NCI-H2227 (cell line): ENCODE data around the gene METTL6.
"Not testable (repeated sequence)": the region's sequence is repeated elsewhere in the genome, so short reads cannot be mapped to it uniquely, and the experiment has no call there.

Experiments
- DNase-seq: peaks from one replicate; lab custom pipeline; 2025; ENCODE audit not compliant: unreplicated experiment; lab: John Stamatoyannopoulos, UW

METTL6 gene, protein sequence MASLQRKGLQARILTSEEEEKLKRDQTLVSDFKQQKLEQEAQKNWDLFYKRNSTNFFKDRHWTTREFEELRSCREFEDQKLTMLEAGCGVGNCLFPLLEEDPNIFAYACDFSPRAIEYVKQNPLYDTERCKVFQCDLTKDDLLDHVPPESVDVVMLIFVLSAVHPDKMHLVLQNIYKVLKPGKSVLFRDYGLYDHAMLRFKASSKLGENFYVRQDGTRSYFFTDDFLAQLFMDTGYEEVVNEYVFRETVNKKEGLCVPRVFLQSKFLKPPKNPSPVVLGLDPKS

DNA sequence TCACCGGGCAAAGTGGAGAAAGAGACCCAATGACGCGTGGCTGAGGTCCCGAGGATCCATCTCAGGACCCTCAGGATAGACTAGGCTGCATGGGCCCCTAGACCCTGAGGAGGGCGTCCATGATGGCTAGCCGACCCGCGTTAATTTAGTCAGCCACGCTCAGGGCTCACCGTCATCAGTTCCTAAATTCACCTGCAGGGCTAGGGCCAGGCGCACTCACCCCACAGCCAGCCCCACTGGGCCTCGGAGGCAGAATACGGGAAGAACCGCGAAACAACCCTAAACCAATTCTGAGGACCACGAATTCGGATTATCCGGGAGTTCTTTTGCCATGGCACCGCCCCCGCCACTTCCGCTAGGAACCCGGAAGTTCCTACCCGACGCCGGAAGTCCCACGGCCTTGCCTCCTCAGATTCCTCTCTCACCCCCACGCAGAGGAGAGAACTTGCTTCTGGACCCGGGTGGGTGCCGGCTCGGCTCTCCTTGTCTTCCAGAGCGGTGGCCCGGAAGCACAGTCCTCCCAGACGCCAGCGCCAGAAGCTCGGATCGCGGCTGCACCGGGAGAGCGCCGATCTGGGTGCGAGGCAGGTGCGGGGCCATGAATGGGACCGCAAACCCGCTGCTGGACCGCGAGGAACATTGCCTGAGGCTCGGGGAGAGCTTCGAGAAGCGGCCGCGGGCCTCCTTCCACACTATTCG lies at the start of gene METTL6, which contains the start of gene EAF1:
METTL6 (minus strand) TSS at position 363 of the 699 bp plus-strand sequence. CDS start 1,033 bp downstream, outside the sequence.
EAF1 (plus strand) TSS at position 417 of the 699 bp plus-strand sequence; CDS start at position 599, 182 bp downstream.
- DNase-seq = peak; percentile 81

DNA sequence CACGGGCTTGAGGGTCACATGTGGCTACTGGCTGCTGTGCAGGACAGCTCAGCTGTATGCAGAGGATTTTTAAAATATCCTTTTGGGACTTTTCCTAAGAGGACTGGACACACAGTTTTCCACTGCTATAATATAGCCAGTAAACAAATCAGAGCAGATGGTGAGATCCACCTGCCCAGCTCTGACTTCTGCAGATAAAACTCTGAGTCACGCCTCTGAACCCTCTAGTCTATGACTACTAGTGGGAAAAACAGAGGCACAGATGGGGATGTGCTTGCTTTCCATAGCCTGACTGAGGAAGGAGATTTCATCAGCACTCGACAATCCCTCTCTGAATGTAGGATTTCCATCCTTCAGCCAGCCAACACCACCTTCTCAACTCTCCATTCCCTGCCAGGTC lies 49.0 kb upstream of the METTL6 start:
- no peak for DNase-seq

DNA sequence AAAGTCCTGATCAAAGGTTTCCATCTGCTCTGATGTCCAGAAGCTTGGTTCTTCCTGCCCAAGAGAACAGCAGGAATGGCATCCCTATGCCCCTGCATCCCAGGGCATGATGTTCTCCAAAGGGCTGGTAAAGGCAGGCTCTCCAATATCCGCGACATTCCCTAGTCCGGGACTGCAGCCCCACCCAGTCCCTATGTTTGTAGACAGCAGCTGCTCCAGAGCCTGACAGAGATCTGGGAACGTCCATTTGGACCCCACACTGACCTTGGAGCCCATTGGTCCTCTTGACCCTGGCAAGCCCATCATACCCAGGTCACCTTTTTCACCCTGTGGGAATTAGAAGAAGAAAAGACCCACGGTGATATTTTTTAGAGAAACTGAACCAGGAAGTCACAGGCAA lies 47.8 kb upstream of the METTL6 start:
- no peak for DNase-seq

DNA sequence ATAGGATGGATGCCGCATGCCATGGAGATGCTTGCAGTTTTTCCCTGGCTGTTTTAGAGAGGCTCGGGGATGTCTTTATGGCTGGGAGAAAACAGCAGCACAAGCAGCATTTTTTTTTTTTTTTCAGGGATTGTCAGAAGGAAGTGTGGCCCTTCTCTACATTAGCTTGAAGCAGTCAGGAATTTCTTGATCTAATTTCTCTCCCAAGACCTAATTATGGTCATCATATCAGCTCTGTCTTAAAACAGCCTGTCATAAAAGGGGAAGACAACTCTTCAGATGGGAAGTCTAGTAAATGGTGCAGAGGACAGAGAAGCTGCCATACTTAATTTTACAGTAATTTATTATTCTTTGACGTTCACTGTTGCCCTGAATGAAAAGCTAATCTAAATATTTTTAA lies 44.5 kb upstream of the METTL6 start:
- DNase-seq = no peak

DNA sequence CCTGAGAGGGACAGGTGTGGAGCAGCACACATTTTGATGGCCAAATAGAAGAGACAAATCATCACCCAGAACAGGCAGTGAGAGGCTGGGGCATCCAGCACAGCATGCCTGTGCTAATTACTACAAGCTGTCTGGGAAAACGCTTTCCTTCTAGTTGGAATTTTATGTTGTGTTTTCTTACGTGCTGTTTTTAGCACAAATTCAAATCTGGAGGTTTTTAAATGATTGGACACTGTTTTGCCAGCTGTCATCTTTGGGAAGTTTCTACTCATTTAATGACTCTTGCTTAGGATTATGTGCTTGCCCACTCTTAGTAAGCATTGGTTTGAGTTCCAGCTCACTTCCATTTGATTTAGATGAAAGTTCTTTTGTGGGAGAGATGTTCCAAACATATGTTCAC lies 43.5 kb upstream of the METTL6 start:
- DNase-seq = no peak

DNA sequence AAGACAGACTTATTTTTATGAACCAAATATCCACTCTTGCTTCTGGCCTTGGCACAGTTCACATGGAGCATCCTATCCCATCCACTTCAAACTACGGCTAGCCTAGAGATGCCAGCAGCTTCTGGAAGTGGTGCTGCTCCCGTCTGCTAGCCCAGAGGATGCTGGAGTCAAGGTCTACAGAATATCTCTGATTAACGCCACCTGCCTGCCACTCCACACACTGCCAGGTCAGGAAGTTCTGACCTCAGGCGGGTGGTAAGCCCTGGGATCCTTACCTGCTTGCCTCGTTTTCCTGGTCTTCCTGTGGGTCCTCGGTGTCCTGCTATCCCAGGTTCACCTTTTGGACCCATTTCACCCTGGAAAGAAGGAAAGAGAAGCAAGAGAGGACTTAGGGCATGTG lies 42.9 kb upstream of the METTL6 start:
- DNase-seq = no peak

DNA sequence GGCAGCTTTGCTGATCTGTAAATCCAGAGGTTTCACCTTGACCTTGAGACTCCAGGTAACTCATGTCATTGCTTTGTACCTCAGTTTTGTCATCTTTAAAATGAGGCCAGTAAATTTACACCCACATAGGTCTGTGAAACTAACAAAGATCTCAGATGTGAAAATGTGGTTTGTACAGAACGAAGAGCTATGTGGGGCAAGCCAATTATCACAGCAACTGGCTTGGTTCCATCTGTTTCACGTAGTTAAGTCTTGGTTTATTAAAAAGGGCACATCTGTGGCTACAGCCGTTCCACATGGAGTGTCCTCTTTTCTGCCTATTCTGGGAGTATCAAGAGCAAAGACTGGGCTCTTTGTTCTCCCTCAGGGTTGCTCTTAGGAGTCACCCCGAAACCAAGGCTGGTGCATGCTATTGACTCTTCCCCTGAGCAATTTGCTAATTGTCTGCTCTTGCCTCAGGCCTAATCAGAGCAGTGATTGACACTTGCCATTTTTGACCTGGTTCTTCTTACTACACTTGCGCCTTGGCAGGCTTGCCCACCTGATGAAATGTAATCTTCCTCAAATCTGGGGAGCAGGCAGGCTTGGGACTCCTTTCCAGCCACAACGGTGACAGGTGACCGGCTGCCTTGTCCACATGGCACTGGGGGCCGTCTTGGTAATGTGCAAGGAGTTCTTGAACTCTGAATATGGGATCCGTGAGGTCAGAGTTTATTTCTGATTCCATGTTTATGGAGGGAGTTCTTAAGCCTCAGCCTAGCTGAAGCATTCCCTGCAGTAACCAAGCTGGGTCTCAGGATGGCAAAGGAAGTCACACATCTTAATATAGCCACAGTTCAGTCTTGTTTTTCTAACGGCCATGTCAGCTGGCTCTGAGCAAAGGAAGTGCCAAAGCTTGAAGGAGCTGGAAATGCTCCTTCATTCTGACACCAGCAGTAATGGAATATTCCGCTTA lies 40.2 kb upstream of the METTL6 start:
- no peak for DNase-seq

DNA sequence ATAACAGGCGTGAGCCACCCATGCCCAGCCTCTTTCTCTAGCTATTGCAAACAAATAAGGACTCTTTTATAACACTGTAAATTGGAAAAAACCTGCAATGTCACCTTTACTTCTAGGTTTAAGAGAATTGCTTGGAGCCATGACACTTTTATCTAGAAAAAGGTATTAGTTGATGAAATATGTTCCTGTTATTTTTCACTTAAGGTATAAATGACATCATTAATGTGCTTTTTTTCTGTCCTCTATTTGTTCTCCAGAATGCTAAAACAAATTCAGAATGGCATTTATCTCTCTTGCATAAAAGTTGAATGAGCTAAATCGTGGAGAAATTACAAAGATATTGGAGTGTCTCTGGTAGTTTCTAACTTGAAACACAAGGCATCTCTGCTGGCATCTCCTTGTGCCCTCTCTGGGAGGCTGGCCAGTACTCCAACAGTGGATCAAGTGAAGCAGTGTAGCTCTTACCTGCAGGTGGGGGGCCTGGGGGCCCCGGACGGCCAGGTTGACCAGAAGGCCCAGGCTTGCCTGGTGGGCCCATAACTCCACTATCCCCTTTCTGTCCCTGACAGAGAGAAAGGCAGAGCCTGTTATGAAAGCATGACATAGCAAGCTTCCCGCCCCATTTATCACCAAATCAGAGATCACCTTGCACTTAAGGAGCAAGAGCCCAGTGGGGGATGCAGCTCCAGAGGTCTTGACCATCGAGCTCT lies 38.7 kb upstream of the METTL6 start:
- DNase-seq = no peak

DNA sequence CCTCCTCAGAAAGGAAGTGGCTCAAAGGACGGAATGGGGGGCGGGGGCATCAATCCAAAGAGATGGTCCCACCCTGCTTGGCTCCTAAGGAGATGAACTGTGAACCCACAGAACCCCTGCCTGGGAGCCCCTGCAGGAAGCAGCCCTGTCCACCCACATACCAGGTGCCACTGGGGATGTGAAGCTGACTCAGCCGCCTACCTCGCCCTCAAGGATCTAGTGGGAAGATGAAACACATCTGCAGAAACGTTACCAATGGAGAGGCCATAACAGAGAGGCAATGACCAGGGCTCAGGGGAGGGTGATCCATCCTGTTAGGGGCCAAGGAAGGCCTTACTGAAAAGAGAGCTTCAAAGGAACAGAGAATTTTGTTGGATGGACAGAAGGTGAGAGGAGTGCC lies 35.1 kb upstream of the METTL6 start:
- no peak for DNase-seq

DNA sequence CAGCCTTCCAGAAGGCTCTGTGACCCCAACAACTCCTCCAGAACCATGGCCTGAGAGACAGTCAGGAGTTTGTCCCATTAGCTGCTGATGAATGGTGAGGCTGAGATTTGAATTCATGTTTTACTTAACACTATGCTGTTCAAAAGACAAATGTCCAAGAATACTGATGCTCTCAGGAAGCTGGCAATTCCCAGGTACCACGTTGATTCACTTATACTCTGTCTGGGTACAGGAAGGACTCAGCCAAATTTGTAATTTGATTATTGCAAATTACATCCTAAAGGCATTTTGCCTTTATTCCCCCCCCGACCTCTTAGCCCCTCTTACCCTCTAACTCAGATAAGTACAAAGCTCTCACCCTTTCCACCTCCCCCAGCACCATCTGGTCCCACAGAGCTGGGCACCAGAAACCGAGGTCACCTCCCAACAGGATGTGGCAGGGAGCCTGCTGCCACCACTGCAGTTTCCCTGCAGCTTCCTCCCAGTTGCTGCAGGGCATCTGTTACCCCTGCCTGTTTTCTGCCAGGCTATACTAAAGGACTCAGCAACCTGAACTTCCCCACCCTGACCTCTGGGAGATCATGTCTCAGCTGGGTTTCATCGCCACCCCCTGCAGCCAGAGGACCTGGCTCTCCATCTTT lies 33.7 kb upstream of the METTL6 start:
- no peak for DNase-seq

DNA sequence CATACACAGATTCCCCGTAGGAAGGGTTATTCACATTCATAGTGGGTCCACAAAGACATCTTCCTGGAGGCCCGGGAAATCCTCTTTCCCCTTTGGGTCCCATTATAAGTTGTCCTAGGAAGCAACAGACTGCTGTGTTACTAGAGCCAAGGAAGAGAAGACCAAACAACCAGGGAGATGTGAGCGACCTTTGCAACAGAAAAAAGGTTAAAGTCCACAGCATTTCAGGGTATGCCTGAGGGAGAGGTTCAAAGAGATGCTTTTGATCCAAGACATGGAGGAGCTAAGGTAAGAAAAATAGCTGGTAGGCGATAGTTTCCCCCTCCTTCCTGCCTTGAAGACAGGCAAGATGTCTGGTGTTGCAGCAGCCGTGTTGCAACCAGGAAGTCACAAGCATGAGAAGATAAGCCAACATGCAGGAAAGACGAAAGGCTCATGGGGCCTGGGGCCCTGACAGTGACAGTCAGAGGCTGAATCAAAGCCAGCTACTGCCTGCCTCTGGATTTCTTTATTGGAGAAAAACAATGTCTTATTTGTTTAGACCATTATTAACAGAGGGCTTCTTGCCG lies 31.0 kb upstream of the METTL6 start:
- DNase-seq = no peak

DNA sequence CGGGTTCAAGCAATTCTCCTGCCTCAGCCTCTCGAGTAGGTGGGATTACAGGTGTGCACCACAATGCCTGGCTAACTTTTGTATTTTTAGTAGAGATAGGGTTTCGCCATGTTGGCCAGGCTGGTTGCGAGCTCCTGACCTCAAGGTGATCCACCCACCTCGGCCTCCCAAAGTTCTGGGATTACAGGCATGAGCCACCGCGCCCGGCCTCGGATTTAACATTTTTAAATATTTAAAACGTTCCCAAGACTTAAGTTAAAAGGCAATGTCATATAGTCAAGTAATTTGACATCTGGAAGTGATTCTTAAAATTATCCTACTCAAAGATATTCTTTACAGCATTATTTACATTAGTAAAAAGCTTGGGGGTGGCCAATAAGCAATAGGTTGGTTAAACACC lies 29.6 kb upstream of the METTL6 start:
- not testable (repeated sequence) for DNase-seq

DNA sequence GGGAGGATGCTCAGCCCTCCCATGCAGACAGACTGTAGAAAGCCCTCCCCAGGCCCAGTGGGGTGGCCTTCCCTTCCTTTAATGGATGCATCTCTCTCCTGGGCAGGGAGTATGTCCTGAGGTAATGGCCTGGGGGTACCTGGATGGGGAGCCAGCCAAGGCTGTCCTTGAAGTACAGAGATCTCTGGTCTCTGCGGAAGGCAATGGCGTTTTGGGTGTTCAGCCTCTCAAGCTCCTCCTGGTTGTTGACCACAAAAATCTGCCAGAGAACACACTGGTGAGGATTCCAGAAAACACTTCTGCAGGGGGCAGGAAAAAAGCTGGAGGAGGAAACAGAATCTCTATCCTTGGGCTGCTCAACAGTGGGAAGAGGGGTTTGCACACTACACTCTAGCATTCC lies 29.0 kb upstream of the METTL6 start:
- no peak for DNase-seq

DNA sequence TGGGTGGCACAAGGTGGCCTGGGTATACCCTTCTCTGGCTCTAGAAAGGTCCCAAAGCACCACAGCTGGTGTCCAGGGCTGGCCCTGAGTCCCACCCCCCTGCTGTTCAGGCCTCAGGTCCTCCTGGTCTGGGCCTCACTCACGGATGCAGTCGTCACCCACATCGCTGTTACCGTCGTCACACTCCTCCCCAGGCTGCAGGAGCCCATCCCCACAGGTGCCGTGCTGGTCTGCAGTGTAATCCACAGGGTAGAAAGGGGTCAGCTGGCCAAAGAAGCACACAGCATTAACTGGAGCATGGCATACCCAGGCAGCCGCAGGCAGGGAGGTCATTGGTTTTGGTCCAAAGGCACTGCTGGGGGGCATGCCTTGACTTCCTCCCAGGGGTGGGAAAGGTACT lies 28.4 kb upstream of the METTL6 start:
- no peak for DNase-seq

DNA sequence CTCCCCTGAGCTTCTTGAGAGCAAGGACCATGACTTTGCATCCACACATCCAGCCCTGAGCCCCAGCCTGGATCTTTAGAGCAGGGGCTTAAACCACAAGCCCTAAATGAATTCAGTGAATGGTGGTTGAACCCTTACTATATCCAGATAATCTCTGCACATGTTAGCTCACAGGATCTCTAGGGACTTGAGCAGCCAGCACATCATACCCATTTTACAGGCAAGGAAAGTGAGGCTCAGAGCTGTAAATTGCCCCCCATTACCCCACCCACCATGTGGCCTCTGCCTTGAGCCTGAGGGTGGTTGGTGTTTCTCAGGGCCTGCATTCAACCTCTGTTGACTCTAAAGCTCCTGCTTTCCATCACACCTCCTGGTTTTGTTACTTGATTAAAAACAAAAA lies 27.6 kb upstream of the METTL6 start:
- no peak for DNase-seq

DNA sequence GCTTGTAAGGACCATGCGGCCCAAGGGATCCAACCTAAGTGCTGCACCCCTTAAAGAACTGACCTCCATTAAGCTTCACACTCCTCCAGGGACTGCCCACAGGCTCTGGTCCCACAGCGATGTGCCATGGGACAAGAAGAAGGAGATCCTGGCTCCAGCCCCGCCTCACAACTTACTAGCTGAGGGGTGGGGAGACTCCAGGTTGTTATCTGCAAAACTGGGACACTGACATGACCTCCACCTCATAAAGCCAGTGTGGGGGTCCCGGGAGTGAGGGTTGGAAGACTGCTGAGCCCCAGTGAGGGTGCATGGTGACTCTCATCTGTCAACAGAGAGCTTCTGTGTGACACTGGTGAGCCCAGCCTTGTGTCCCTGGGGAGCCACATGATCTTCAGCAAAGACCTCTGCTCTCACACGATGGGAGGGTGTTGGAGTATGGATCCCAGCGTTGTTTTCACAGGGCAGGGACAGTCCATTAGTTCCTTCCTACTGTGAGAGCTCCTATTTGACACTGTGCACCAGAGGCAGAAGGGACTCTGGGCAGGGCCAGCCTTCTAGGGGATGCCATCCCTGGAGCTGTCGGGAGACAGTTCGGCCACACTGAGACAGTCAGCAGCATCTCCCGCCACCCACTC lies 26.8 kb upstream of the METTL6 start:
- DNase-seq = no peak

DNA sequence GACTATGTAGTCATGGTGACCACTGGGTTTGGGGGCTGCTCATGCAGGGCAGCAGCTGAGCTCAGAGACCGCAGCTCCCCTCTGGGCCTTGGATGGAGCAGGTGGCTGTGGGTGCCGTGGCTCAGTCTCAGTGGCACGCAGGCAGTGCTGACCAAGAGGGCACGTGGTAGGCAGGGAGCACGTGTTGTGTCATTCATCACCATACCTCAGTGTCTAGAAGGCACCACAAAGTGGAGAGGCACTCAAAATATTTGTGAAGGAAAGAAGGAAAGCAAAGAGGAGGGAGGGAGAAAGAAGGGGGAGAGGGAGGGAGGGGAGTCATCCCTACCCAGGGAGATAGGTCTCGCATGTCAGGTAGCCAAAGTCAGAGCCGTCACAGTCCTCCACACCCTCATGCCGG lies 26.2 kb upstream of the METTL6 start:
- DNase-seq = no peak

DNA sequence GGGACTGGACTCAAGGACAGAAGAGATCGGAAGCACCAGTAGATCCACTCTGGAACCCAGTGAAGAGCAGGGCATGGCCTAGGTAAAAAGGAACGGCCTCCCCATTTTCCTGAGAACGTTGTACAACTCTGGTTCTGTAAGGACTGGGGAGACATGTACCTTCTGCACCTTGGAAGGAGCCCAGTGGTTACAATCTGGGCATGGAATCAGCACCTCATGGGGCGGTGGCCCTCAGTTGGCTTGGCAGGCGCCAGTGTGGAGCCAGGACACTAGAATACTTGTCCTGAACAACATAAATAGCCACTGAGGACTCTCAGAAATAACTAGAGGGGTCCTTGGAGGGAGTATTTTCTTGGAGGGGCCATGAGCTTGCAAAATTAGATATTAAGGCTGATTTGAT lies 25.6 kb upstream of the METTL6 start:
- DNase-seq = no peak

DNA sequence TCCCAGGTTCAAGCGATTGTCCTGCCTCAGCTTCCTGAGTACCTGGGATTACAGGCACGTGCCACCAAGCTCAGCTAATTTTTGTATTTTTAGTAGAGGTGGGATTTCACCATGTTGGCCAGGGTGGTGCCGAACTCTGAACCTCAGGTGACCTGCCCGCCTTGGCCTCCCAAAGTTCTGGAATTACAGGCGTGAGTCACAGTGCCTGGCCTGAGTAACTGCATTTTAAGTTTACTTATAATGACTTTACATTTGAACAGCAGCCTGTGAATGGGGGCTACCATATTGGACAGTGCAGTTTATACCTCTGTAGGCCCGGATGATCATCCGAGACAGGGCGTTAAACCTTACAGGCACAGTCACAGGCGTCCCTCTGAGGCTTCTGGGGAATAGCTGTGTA lies 24.8 kb upstream of the METTL6 start:
- no peak for DNase-seq
